Activated CD4-positive, alpha-beta T cell treated with anti-CD3 and anti-CD28 coated beads, Interleukin-2, amount 10 ng/mL, durations not matched to agents 24 days and 14 days (primary cell): ENCODE data around the gene ZNRF4. TPM values are rescaled to one million over a fixed set of nuclear protein-coding genes. Genes with fewer than 3 reads are reported as not detected.
"Not testable (repeated sequence)": the region's sequence is repeated elsewhere in the genome, so short reads cannot be mapped to it uniquely, and the experiment has no call there.

Experiments
- DNase-seq: peaks from one replicate; pipeline ENCODE4 v3.0.0; 2022
- H3K27ac Mint-ChIP-seq: one replicate; pipeline ENCODE4 v1.8.0; 2022; ENCODE audit warnings: mild to moderate bottlenecking, mixed read lengths
- H3K27me3 Mint-ChIP-seq: one replicate; pipeline ENCODE4 v1.8.0; 2022; ENCODE audit warnings: mixed read lengths
- H3K36me3 Mint-ChIP-seq: one replicate; pipeline ENCODE4 v1.8.0; 2022; ENCODE audit warnings: low read depth, mild to moderate bottlenecking, mixed read lengths
- H3K4me1 Mint-ChIP-seq: one replicate; pipeline ENCODE4 v1.8.0; 2021; ENCODE audit warnings: mixed read lengths
- H3K4me3 Mint-ChIP-seq: one replicate; pipeline ENCODE4 v1.8.0; 2022; ENCODE audit warnings: mild to moderate bottlenecking, moderate library complexity, mixed read lengths
- H3K9me3 Mint-ChIP-seq: one replicate; pipeline ENCODE4 v1.8.0; 2021; ENCODE audit warnings: mixed read lengths
- intact Hi-C: fragments of 100-400 bp; cut with micrococcal nuclease; formaldehyde crosslinking; loops from one replicate; pipeline ENCODE4 v1.15.1; 2023
- total RNA-seq: library from RNA; stranded (reverse); gene quantifications from 2 replicates; pipeline ENCODE4 v1.2.3, GENCODE V29; 2022

The ZNRF4 gene
- total RNA-seq, 1 donor from 2014 or later, result not detected

GRCh38 chr19:5473646-5474045 lies 18.4 kb downstream of the ZNRF4 start:
- H3K27me3 Mint-ChIP-seq, result peaks cover 6% of the 10 kb centered on the region
- no peaks in the 10 kb centered on the region for H3K9me3 Mint-ChIP-seq
- no peaks in the 10 kb centered on the region for H3K36me3 Mint-ChIP-seq

GRCh38 chr19:5477451-5478215 lies 22.4 kb downstream of the ZNRF4 start:
- no peaks in the 10 kb centered on the region for H3K36me3 Mint-ChIP-seq
- peaks cover 9% of the 10 kb centered on the region for H3K27me3 Mint-ChIP-seq
- H3K27ac Mint-ChIP-seq, result no peak overlapping the region
- no peaks in the 10 kb centered on the region for H3K4me1 Mint-ChIP-seq
- no peak for DNase-seq
- no peak overlapping the region for H3K4me3 Mint-ChIP-seq
- H3K9me3 Mint-ChIP-seq, result peaks cover 3% of the 10 kb centered on the region
- intact Hi-C loops, result no loop called here

More at GRCh38 chr19:5473646-5474045, 18.4 kb downstream of the ZNRF4 start:
- intact Hi-C loops, result no loop called here
- H3K27ac Mint-ChIP-seq, result no peak overlapping the region
- H3K4me3 Mint-ChIP-seq, result no peak overlapping the region
- DNase-seq, result no peak
- no peaks in the 10 kb centered on the region for H3K4me1 Mint-ChIP-seq

- no peak overlapping the region for H3K4me3 Mint-ChIP-seq
- no peak for DNase-seq
- peaks cover 3% of the 10 kb centered on the region for H3K9me3 Mint-ChIP-seq
- intact Hi-C loops, result no loop called here
- no peaks in the 10 kb centered on the region for H3K4me1 Mint-ChIP-seq
- H3K27ac Mint-ChIP-seq, result no peak overlapping the region
- peaks cover 9% of the 10 kb centered on the region for H3K27me3 Mint-ChIP-seq
- no peaks in the 10 kb centered on the region for H3K36me3 Mint-ChIP-seq
These were observed 23.2 kb downstream of the ZNRF4 start for GRCh38 chr19:5478241-5478924.

GRCh38 chr19:5478925-5479588 lies 23.8 kb downstream of the ZNRF4 start:
- intact Hi-C loops, result no loop called here
- H3K27me3 Mint-ChIP-seq, result peaks cover 9% of the 10 kb centered on the region

GRCh38 chr19:5479958-5480357 lies 24.7 kb downstream of the ZNRF4 start:
- H3K27me3 Mint-ChIP-seq, result peaks cover 9% of the 10 kb centered on the region
- H3K4me1 Mint-ChIP-seq, result no peaks in the 10 kb centered on the region
- no peak overlapping the region for H3K27ac Mint-ChIP-seq

More at GRCh38 chr19:5478925-5479588, 23.8 kb downstream of the ZNRF4 start:
- DNase-seq, result no peak
- Mint-ChIP-seq H3K36me3 (no peaks in the 10 kb centered on the region), H3K4me3 (no peak overlapping the region), H3K4me1 (no peaks in the 10 kb centered on the region), H3K9me3 (peaks cover 3% of the 10 kb centered on the region), H3K27ac (no peak overlapping the region)

GRCh38 chr19:5480427-5480836 lies 25.2 kb downstream of the ZNRF4 start:
- Mint-ChIP-seq H3K27ac (no peak overlapping the region), H3K4me1 (no peaks in the 10 kb centered on the region), H3K27me3 (peaks cover 12% of the 10 kb centered on the region), H3K36me3 (no peaks in the 10 kb centered on the region), H3K9me3 (peaks cover 3% of the 10 kb centered on the region), H3K4me3 (no peak overlapping the region)
- peak; percentile 62 for DNase-seq
- intact Hi-C loops, result no loop called here

More at GRCh38 chr19:5479958-5480357, 24.7 kb downstream of the ZNRF4 start:
- Mint-ChIP-seq H3K36me3 (no peaks in the 10 kb centered on the region), H3K9me3 (peaks cover 3% of the 10 kb centered on the region), H3K4me3 (no peak overlapping the region)
- no peak for DNase-seq
- intact Hi-C loops, result no loop called here

GRCh38 chr19:5481957-5482356 lies 26.7 kb downstream of the ZNRF4 start:
- H3K9me3 Mint-ChIP-seq, result peaks cover 3% of the 10 kb centered on the region
- intact Hi-C loops, result no loop called here
- H3K4me1 Mint-ChIP-seq, result no peaks in the 10 kb centered on the region
- H3K4me3 Mint-ChIP-seq, result no peak overlapping the region
- H3K27me3 Mint-ChIP-seq, result peaks cover 13% of the 10 kb centered on the region
- DNase-seq, result no peak
- H3K36me3 Mint-ChIP-seq, result no peaks in the 10 kb centered on the region
- H3K27ac Mint-ChIP-seq, result no peak overlapping the region

GRCh38 chr19:5484398-5485285 lies 29.4 kb downstream of the ZNRF4 start:
- intact Hi-C loops, result no loop called here
- Mint-ChIP-seq H3K36me3 (no peaks in the 10 kb centered on the region), H3K27ac (no peak overlapping the region), H3K4me1 (no peaks in the 10 kb centered on the region), H3K9me3 (peaks cover 3% of the 10 kb centered on the region), H3K4me3 (no peak overlapping the region), H3K27me3 (peaks cover 4% of the 10 kb centered on the region)
- DNase-seq, result no peak

- no peak for DNase-seq
- H3K4me3 Mint-ChIP-seq, result no peak overlapping the region
- H3K36me3 Mint-ChIP-seq, result no peaks in the 10 kb centered on the region
- H3K4me1 Mint-ChIP-seq, result no peaks in the 10 kb centered on the region
- peaks cover 4% of the 10 kb centered on the region for H3K27me3 Mint-ChIP-seq
- intact Hi-C loops, result no loop called here
- no peak overlapping the region for H3K27ac Mint-ChIP-seq
- H3K9me3 Mint-ChIP-seq, result peaks cover 3% of the 10 kb centered on the region
These were observed 30.0 kb downstream of the ZNRF4 start for GRCh38 chr19:5485286-5485636.

GRCh38 chr19:5485658-5486057 lies 30.4 kb downstream of the ZNRF4 start:
- H3K9me3 Mint-ChIP-seq, H3K4me3 Mint-ChIP-seq, H3K36me3 Mint-ChIP-seq, H3K27ac Mint-ChIP-seq, intact Hi-C loops, H3K4me1 Mint-ChIP-seq, H3K27me3 Mint-ChIP-seq, DNase-seq: not testable (repeated sequence)

GRCh38 chr19:5487222-5487621 lies 32.0 kb downstream of the ZNRF4 start:
- Mint-ChIP-seq H3K9me3 (no peaks in the 10 kb centered on the region), H3K27me3 (peaks cover 4% of the 10 kb centered on the region), H3K27ac (no peak overlapping the region), H3K36me3 (no peaks in the 10 kb centered on the region), H3K4me3 (no peak overlapping the region), H3K4me1 (no peaks in the 10 kb centered on the region)
- intact Hi-C loops, result no loop called here
- DNase-seq, result no peak

GRCh38 chr19:5489551-5489950 lies 34.3 kb downstream of the ZNRF4 start:
- no peaks in the 10 kb centered on the region for H3K36me3 Mint-ChIP-seq
- DNase-seq, result no peak
- intact Hi-C loops, result no loop called here
- H3K4me1 Mint-ChIP-seq, result no peaks in the 10 kb centered on the region
- H3K27me3 Mint-ChIP-seq, result peaks cover 13% of the 10 kb centered on the region
- H3K9me3 Mint-ChIP-seq, result no peaks in the 10 kb centered on the region
- H3K27ac Mint-ChIP-seq, result no peak overlapping the region
- H3K4me3 Mint-ChIP-seq, result no peak overlapping the region

- intact Hi-C loops, result no loop called here
- H3K4me3 Mint-ChIP-seq, result no peak overlapping the region
- H3K27ac Mint-ChIP-seq, result no peak overlapping the region
- no peaks in the 10 kb centered on the region for H3K36me3 Mint-ChIP-seq
- H3K4me1 Mint-ChIP-seq, result no peaks in the 10 kb centered on the region
- H3K27me3 Mint-ChIP-seq, result peaks cover 13% of the 10 kb centered on the region
- no peak for DNase-seq
- no peaks in the 10 kb centered on the region for H3K9me3 Mint-ChIP-seq
These were observed 36.3 kb downstream of the ZNRF4 start for GRCh38 chr19:5491565-5491964.
